Body of pancreas (tissue), 4 donors: Measurements from ENCODE around the gene PLAAT4. TPM values are rescaled to one million over a fixed set of nuclear protein-coding genes. Genes with fewer than 3 reads are reported as not detected.
A peak's percentile ranks its signal among the peaks of the same experiment; 100 is the strongest.

Experiments
- ATAC-seq: fragments of 150-250 bp; one replicate; pipeline ENCODE4 v1.9.1; 2016
- DNase-seq, 4 donors: peaks; one replicate each; pipeline ENCODE4 v3.0.0-alpha.2; 2019
- H3K27ac ChIP-seq, 4 donors: fragments of 200-600 bp; sonication (generic); 1 replicate in 3 of 4; 2 replicates in 1 of 4; pipeline versions ENCODE4 v1.5.1 to v1.6.1; 2016 to 2019; ENCODE audit warnings: mild to moderate bottlenecking in 1 of 4, mixed read lengths in 1 of 4, moderate library complexity in 1 of 4
- H3K27me3 ChIP-seq, 2 donors: fragments of 200-600 bp; sonication (generic); one replicate each; pipeline ENCODE4 v1.6.0; 2016; ENCODE audit warnings: mild to moderate bottlenecking in 1 of 2
- H3K36me3 ChIP-seq, 2 donors: fragments of 200-600 bp; sonication (generic); replicated peaks in 1 of 2; 2 replicates each; pipeline ENCODE4 v1.5.1; 2016; ENCODE audit warnings: low read depth in 2 of 2; ENCODE audit not compliant: insufficient read depth in 1 of 2
- H3K4me1 ChIP-seq: fragments of 200-600 bp; sonication (generic); one replicate; pipeline ENCODE4 v1.6.0; 2016
- H3K4me3 ChIP-seq, 2 donors: fragments of 200-600 bp; sonication (generic); 1 replicate in 1 of 2; 2 replicates in 1 of 2; pipeline ENCODE4 v1.5.1; 2016 to 2019
- H3K9me3 ChIP-seq, 3 donors: fragments of 200-600 bp; sonication (generic); 1 replicate in 2 of 3; 2 replicates in 1 of 3; pipeline ENCODE4 v1.5.1; 2016
- POLR2A ChIP-seq, 3 donors: fragments of 450-650 bp; IDR thresholded peaks; one replicate each; pipeline ENCODE4 v1.6.1; 2016; ENCODE audit warnings: antibody characterized with exemption in 3 of 3, mild to moderate bottlenecking in 2 of 3
- WGBS, 2 donors: methylation state at CpG; one replicate each; pipeline ENCODE4 v1.1.5; 2017; 5-methylcytosine and 5-hydroxymethylcytosine counted together
- intact Hi-C: fragments of 100-400 bp; cut with DNase I; formaldehyde crosslinking; loops from one replicate; pipeline ENCODE4 v1.15.1; 2023
- total RNA-seq, 2 donors: library from RNA; depleted of rRNA; stranded (reverse); fragments of >200 nt; gene quantifications; one replicate each; pipeline ENCODE4 v1.1.0, GENCODE V29; 2016
- TF ChIP-seq, protein P1 (sequence below), 7 experiments: fragments of 450-650 bp in 4 of 7; fragments of 200-600 bp in 3 of 7; sonication (generic) in 3 of 7; IDR thresholded peaks; one replicate each; pipeline ENCODE4 v1.5.1; 2016 to 2019; ENCODE audit warnings: antibody characterized with exemption in 7 of 7

Gene PLAAT4
- total RNA-seq, 2 donors from 2014 or later, result 4.0 to 14.5 TPM

DNA sequence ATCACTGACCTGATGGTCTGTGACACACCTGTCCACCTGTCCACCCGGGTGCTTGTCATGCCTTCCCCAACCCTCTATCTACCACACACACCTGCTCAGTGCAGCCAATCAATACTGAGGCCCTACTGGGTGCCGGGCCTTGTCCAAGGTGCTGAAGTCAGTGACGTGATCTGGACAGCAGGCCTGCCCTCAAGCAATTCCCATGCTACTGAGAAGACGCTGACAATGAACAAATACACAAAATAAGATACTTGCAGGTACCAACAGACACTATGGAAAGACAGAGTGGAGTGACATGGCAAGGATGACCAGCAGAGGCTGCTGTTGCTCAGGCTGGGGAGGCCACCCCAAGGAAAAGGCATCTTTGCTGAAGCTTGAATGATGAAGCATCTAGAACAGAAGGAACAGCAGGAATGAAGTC is 56.4 kb downstream of the PLAAT4 start:
- intact Hi-C loops, result no loop called here
- DNase-seq, result peak in 2 of 4 donors; percentile 26 to 38
- H3K36me3 ChIP-seq, result no peaks in the 10 kb centered on the region

DNA sequence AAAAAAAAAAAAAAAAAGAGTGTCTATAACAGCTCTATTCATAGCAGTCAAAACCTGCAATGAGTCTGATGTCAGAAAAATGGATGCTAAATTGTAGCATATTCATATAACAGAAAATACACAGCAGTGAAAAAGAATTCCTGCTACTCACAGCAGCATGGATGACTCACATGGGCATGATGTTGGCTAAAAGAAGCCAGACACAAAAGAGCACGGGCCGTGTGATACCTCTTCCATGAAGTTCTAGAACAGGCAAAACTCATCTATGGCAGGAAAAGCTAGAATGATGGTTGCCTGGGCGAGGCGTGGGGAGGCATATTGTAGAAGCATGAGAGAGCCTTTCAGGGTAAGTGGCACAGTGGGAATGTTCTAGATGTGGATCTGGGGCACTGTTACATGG is 58.7 kb downstream of the PLAAT4 start:
- Histone ChIP-seq H3K27me3 (no peaks in the 10 kb centered on the region), H3K36me3 (no peaks in the 10 kb centered on the region), H3K4me3 (no peak overlapping the region), H3K4me1 (no peaks in the 10 kb centered on the region), H3K9me3 (no peaks in the 10 kb centered on the region), H3K27ac (no peak overlapping the region)
- 92 to 100% methylated on average over 4 of the region's 4 CpGs for WGBS, 2 donors
- ATAC-seq, result no peak
- TF ChIP-seq, protein P1, sequence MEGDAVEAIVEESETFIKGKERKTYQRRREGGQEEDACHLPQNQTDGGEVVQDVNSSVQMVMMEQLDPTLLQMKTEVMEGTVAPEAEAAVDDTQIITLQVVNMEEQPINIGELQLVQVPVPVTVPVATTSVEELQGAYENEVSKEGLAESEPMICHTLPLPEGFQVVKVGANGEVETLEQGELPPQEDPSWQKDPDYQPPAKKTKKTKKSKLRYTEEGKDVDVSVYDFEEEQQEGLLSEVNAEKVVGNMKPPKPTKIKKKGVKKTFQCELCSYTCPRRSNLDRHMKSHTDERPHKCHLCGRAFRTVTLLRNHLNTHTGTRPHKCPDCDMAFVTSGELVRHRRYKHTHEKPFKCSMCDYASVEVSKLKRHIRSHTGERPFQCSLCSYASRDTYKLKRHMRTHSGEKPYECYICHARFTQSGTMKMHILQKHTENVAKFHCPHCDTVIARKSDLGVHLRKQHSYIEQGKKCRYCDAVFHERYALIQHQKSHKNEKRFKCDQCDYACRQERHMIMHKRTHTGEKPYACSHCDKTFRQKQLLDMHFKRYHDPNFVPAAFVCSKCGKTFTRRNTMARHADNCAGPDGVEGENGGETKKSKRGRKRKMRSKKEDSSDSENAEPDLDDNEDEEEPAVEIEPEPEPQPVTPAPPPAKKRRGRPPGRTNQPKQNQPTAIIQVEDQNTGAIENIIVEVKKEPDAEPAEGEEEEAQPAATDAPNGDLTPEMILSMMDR (IDR thresholded peaks at IDR 0.05), result no peak
- no peak for TF ChIP-seq POLR2A (IDR thresholded peaks at IDR 0.05)
- intact Hi-C loops, result no loop called here
- DNase-seq, result no peak

More for the DNA sequence above, 56.4 kb downstream of the PLAAT4 start:
- Histone ChIP-seq H3K4me3 (no peak overlapping the region), H3K27me3 (no peaks in the 10 kb centered on the region), H3K9me3 (no peaks in the 10 kb centered on the region), H3K27ac (no peak overlapping the region), H3K4me1 (no peaks in the 10 kb centered on the region)
- TF ChIP-seq, protein P1 (IDR thresholded peaks at IDR 0.05), result peak; percentile 13 to 57 (median 35)
- no peak for TF ChIP-seq POLR2A (IDR thresholded peaks at IDR 0.05)
- ATAC-seq, result no peak
- WGBS, 2 donors, result 56 to 72% methylated on average over 4 of the region's 4 CpGs

Other genes starting within 250 kb of the PLAAT4 start
- under 1 TPM in 1 of 2 donors, not detected in 1; 0.66 TPM for gene SLC22A9, start 167.0 kb upstream of the PLAAT4 start, total RNA-seq
- gene PLAAT5, start 45.6 kb upstream of the PLAAT4 start, total RNA-seq, result 1 to 10 TPM; 2.6 to 9.6 TPM
- 10 to 100 TPM in 1 of 2 donors, under 1 TPM in 1; 0.78 to 11.2 TPM for gene LGALS12, start 30.7 kb upstream of the PLAAT4 start, total RNA-seq
- not detected for gene PLAAT2, start 26.6 kb downstream of the PLAAT4 start, total RNA-seq
- 10 to 100 TPM; 22.6 to 55.0 TPM for gene PLAAT3, start 77.6 kb downstream of the PLAAT4 start, total RNA-seq
- 10 to 100 TPM; 17.8 to 32.7 TPM for gene ATL3, start 134.6 kb downstream of the PLAAT4 start, total RNA-seq
- gene RTN3, start 144.7 kb downstream of the PLAAT4 start, total RNA-seq, result 10 to 100 TPM; 62.8 to 63.6 TPM
- gene ZFTA, start 232.0 kb downstream of the PLAAT4 start, total RNA-seq, result 10 to 100 TPM; 13.2 to 23.1 TPM